ENCODE results near the gene SLFN13.

The SLFN13 gene

GRCh38 chr17:35448214-35448898 is at the start of gene SLFN13:
TSS of gene SLFN13 (minus strand) at chr17:35448766. CDS start at chr17:35445680, 3,086 bp downstream.
- TF ChIP-seq, protein P1, sequence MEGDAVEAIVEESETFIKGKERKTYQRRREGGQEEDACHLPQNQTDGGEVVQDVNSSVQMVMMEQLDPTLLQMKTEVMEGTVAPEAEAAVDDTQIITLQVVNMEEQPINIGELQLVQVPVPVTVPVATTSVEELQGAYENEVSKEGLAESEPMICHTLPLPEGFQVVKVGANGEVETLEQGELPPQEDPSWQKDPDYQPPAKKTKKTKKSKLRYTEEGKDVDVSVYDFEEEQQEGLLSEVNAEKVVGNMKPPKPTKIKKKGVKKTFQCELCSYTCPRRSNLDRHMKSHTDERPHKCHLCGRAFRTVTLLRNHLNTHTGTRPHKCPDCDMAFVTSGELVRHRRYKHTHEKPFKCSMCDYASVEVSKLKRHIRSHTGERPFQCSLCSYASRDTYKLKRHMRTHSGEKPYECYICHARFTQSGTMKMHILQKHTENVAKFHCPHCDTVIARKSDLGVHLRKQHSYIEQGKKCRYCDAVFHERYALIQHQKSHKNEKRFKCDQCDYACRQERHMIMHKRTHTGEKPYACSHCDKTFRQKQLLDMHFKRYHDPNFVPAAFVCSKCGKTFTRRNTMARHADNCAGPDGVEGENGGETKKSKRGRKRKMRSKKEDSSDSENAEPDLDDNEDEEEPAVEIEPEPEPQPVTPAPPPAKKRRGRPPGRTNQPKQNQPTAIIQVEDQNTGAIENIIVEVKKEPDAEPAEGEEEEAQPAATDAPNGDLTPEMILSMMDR (IDR thresholded peaks at IDR 0.05; ENCODE audit: insufficient read depth, missing control alignments), result no peak
- DNase-seq (ENCODE audit: insufficient read length, low spot score) (no peak), FAIRE-seq (no peak)

DNA sequence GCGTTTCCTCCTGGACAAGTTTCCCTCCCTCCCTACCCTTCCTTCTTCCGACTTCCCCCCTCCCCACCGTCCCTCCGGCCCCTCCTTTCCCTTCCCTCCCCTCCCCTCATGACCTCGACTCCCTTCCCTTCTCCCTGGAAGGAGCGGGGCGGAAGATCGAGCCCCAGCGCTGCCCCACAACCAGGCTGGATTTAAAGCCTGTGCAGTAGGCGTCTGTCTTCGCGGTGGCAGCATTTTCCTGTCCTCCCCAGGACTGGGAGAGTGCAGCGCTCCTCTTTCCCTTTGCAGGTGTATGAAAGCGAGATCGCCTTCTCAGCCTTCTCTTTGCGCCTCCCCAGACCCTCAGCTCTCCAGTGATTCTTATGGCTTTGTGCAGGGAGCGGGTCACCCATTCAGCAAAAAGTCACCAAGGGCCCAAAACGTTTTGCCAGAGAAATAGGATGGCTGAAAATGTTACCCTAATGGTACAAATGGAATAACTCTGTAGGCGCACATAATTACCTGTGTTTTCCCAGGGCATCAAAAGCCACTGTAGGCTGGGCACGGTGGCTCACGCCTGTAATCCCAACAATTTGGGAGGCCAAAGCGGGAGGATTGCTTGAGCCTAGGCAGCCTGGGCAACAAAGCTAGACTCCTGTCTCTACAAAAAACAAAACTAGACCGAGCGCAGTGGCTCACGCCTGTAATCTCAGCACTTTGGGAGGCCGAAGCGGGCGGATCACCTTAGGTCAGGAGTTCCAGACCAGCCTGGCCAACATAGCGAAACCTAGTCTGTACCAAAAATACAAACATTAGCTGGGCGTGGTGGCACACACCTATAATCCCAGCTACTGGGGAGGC is 48.1 kb upstream of the SLFN13 start:
- TF ChIP-seq, protein P1 (IDR thresholded peaks at IDR 0.05; ENCODE audit: insufficient read depth, missing control alignments), result no peak
- FAIRE-seq (no peak), DNase-seq (ENCODE audit: insufficient read length, low spot score) (no peak)

DNA sequence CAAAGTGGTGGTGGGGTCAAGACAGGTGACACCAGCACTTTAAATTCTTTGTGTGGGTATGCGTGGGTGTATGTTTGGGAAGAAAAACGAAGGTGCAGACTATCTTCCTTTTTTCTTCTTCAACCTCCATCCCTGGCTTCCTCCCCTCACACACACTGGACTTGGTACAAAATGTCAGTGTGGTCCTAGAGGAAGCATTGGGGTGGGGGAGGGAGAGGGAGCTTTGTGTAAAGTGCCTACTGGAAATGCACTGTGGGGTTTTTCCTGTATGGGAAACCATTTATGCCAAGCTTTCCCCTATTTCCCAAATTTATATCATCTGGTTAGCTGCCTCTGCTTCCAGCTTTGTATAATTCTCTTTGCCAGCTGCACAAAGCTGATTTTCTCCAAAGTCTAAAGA is 44.5 kb upstream of the SLFN13 start:
- FAIRE-seq, result no peak
- no peak for DNase-seq (ENCODE audit: insufficient read length, low spot score)
- TF ChIP-seq, protein P1 (IDR thresholded peaks at IDR 0.05; ENCODE audit: insufficient read depth, missing control alignments), result no peak

GRCh38 chr17:35491417-35491816 is 42.9 kb upstream of the SLFN13 start:
- FAIRE-seq, result no peak

DNA sequence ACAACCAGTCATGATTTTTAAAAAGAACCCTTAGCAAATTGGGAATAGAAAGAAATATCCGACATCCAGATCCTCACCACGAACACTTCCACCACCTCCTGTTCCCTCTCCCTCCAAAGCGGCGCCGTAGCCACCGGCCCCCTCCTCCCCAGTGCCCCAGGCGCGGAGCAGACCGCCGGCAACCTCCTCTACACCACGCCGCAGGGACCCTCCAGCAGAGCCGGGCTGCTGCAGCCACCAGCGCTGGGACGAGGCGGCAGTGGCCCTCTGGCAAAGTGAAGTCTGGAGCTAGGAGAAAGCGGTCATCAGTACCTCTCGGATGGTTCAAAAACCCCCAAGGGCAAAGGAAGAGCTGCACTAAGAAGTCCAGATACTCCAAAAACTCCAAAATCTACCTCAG is 41.4 kb upstream of the SLFN13 start:
- TF ChIP-seq, protein P1 (IDR thresholded peaks at IDR 0.05; ENCODE audit: insufficient read depth, missing control alignments), result no peak
- DNase-seq (ENCODE audit: insufficient read length, low spot score) (no peak), FAIRE-seq (no peak)

More at GRCh38 chr17:35491417-35491816, 42.9 kb upstream of the SLFN13 start:
- TF ChIP-seq, protein P1 (IDR thresholded peaks at IDR 0.05; ENCODE audit: insufficient read depth, missing control alignments), result no peak
- no peak for DNase-seq (ENCODE audit: insufficient read length, low spot score)

GRCh38 chr17:35488991-35489390 is 40.4 kb upstream of the SLFN13 start:
- DNase-seq (ENCODE audit: insufficient read length, low spot score) (no peak), FAIRE-seq (no peak)
- TF ChIP-seq, protein P1 (IDR thresholded peaks at IDR 0.05; ENCODE audit: insufficient read depth, missing control alignments), result no peak

Data from D721Med (cell line).